Central memory CD4-positive, alpha-beta T cell (primary cell): ENCODE measurements around the gene NR4A1.
A peak's percentile ranks its signal among the peaks of the same experiment; 100 is the strongest.
"Not testable (repeated sequence)": the region's sequence is repeated elsewhere in the genome, so short reads cannot be mapped to it uniquely, and the experiment has no call there.

Experiments used
- DNase-seq: peaks from one replicate; pipeline ENCODE4 v3.0.0; 2022

Gene NR4A1

DNA sequence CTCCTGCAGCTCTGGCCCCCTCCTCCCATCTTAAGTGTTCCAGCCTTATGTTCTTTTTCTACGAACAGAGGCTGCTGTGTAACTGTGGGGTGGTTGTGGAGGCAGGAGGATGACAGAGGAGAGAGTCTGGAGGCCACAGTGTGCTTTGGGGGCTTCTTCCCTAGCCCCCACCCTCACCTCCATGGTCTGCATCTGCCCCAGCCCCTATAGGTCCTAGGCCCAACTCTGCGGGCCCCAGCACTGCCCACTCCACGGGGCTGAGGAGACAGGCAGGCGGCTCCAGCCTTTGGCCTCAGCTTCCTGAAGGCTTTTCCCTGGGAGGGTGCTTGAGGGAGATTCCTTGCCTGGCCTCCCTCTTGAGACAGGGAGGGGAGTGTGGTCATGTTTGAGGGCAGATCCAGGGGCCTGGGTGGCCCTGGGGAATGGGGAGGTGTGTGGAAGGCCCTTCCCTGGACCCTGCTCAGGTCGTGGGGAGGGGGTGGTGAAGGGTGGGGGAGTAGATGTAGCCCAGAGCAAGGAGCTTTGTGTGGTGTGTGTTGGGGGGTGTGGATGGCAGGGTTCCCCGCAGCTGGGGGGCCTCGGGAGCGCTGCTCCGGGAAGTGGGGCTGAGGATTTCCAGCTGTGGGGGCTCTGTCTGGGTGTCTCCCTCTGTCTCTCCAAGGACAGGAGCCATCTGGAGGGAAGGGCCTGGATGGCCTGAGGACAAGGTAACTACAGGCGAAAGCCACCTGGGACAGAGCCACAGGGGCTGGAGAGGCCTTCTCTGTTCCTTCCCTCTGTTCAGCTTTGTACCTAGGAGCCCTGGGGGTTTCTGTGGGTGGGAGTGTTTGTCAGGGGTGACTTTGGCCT, 29.4 kb downstream of the NR4A1 start:
- no peak for DNase-seq

DNA sequence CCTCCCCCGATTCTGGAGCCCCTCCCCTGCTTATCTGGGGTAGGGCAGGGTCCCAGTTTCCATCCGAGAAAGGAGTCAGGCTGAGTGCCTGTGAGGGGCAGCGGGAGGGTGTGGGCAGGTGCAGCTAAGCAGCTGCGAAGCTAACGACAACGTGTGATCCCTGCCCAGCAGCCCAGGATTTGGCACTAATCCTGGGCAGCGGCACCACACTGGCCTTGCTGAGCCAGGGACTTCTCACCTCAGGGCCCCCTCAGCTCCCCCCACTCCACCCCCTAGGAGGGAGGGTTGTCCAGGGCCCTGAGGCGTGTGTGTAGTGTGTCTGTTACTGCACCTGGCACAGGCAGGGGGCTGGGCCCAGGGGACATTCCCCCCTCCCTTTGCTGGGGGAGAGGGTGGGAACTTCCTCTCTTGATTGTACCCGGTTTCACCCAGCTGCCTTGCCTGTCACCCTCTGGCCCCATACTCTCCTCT, 30.1 kb downstream of the NR4A1 start:
- no peak for DNase-seq

DNA sequence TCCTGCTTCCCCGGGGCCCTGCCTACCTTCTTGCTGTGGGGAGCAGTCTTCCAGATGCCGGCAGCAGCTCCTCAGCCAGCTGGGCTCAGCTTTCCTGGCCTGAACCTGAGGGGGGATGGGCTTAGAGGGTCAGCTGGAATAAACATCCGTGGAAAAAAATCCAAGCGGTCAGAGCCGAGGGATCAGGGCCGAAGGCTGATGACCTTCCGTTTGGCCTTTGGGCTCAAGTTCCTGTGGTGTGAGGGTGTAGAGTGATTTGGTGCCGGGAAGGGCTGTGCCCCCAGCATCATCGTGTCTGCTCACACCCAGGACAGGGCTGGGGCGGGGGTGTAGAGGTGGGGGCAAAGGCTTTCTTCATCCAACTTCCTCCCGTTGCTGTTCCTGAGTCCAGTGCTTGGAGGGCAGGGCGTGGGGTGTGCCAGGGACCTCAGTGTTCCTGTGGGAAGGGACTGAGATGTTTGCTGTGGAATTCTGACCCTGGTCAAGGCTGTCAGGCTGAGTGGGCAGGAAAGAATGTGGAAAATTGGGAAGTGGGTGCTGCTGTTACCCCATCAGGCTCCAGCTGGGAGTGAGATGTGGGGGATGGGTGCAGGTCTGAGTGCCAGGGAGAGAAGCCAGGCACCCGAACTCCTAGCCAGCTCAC, 30.9 kb downstream of the NR4A1 start:
- DNase-seq = no peak

DNA sequence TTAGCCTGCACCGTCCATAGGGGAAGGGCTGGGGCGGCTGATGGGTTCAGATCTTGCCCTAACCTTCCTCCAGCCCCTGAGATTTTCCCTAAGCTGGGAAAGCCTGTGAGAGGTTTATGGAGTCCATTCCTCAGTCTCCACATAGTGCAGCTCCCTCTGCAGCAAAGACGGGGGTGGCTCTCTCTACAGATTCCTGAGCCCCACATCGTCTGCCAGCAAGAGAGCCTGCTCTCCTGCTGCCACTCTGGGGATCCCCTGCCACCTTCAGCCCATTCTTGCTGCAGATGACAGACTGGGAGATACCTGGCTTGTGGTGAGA, 31.4 kb downstream of the NR4A1 start:
- no peak for DNase-seq

DNA sequence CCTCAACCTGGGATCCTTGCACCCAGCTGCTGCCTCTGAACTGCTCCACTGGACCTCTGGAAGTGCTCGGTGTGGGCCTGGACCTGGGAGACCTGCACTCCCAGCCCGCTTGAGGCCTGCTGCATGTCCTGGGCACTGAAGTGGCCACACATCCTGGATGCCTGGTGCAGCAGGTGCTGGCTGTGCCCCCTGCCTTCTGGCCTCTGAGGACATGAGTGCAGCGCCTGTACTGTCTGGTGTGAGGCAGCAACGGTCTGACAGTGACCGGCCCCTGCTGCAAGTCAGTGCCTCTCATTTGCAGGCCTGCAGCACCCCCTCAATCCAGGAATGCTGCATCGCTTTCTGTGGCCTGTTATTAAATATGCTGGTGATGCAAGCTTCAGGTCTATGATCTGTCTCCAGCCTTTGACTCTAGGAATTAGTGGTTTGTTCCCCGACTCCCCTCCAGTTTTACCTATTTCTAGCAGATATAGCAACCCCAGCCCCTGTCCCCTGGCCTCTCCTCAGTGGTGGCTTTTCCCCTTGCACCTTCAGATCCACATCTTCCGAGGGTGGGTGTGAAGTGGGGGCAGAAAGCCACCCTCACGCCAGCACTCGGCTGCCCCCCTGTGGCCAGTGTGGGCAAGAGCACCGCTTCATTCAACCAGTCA, 31.9 kb downstream of the NR4A1 start:
- peak; percentile 54 for DNase-seq

DNA sequence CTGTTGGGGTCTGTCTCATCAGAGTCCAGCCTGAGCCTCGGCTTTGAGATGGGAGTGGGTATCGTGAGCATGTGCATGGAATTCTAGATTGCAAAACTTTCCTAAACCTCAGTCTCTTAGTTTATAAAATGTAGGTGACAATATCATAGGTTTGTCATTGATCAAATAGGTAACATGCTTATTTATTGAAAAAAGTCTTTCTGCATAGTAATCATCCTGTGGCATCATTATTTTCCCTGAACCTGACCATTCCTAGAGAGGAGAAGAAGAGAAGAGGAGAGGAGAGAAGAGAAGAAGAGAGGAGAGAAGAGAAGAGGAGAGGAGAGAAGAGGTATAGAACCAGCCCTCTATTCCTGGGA, 32.4 kb downstream of the NR4A1 start:
- no peak for DNase-seq

DNA sequence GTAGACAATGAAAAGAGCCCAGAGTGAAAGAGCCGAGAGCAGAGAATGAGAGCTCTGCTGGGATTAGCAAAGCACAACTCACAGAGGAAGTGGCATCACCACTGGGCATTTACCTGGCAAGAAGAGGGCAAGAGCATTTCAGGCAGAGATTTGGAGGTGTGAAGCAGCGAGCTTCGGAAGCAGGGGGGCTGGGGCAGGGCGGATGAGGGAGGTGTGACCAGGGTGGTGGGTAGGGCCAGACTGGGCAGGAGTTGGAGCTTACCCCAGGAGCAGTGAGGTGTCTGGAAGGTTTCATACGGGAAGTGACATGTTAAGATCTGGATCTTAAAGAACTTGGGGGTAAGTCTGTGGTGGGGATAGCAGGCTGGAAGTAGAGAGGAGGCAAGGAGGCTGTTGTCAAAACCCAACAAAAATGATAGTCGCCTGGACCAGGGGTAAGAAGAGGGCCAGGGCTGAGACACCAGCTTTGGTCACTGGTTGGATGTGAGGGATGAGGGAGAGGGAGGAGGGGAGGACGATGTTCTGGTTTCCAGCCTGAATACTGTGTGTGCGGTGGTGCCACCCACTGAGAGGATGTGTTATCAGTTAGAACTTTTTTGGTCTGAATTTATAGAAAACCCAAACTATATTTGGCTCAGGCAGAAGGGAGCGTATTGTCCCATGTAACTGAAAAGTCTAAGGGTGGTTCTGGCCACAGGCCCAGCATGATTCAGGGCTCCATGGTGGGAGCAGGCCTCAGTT, 33.4 kb downstream of the NR4A1 start:
- DNase-seq = no peak

DNA sequence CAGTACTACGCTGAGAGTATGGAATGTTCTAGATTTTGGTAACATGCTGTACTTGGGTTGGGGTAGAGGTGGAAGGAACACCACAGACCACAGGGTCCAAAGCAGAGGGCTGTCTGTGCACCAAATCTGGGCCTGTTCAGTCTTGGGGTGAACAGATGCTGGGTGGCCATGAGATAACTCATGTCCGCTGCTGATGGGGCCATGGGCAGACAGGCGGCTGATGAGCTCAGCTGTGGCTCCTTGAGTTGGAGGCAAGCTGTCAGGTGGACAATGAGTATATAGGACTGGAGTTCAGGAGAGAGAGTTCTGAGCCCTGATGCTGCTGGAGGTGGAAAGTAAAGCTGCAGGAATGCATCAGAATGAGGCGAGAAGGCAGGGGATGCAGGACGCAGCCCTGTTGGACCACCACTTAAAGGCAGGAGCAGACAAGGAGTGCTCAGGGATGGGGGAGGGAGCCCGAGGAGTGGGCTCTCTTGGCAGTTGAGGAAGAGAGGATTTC, 34.5 kb downstream of the NR4A1 start:
- no peak for DNase-seq

DNA sequence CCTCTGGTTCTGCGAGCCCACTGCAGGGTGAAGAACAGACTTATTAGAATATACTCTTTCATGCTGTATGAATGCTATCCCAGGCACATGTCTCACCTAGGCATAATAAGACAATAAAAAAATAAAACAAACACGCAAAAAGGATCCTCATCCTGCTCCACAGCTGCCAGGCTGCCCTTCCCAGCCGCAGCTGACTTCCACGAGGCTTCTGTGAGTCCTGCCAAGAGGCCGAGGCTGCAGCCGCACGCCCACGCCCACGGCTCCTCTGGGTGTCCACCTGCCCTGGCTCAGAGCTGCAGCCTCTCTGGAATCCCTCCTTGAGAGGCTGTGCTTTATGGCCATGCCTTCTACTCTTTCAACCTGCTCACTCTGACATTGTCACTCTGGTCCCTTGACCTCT, 35.1 kb downstream of the NR4A1 start:
- no peak for DNase-seq

DNA sequence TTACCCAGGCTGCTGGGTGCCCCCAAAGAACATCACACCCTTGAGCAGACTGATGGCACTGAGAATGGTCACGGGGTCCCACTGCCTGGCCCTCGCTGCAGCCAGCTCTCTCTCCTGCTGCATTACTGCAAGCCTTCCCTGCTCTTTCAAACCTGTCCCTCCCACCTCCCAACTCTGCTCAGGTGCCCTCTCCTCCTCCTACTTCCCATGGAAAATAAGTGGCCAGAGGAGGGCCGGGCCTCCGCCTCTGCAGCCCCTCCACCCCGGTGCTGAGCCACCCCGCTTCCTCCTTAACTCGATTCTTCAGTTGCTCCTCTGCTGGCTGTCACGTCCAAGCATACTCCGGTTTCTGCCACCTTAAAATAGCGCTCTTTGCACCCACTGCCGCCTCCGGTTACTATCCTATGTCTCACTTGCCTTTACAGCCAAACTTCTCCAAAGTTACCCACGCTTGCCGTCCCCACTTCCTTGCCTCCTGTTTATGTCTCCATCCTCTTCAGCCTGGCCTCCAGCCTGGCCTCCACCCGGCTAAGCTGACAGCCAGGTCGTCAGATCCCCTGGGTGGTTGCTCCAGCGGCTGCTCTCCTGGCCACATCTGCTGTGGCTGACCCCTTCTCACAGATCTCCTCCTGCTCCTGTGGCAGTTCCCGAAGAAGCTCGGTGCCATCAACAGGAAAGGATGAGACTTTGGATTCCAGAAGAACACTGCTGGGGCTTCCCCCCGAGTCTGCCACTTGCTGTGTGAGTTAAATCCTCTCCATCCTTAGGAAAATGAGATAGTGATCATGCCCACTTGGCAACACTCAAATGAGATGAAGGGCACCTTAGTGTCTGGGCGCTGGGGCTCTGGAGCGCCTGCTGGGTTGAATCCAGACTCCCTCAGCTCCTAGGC, 35.9 kb downstream of the NR4A1 start:
- DNase-seq = no peak

DNA sequence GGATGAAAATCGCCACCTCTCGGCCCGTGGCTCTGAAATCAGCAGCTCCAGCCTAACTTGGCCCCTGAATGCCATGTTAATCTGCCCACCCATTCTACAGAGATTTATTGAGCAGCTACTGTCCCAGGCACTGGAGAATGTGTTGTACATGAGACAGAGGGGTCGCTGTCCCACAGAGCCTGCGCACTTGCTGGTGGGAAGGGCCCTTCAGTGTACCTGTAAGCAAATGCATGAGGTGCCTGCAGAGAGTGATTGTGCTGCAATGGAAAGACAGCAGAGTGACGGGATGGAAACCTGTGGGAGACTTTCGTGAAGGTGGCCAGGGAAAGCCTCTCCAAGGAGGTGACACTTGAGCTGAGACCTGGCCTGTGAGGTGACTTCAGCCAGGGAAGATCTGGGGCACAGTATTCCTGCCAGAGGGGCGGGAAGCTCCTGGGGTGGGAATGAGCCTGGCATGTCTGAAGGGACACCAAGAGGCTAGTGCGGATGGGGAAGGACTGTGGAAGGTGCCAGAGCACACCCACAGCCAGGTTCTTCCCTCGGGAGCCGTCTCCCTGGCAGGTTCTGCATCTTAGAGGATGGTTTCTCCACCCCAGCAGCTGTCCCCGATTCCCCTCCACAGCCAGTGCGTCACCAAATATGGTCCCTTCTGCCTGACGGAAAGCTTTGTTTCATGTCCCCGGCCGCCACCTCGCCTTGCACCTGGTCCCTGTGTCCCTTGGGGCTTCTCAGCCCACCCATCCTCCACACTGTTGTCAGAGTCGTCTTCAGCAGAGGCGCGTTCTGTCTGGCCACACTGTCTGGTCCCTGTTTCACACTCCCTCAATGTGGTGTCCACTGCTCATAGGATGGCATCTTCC, 36.9 kb downstream of the NR4A1 start:
- DNase-seq = no peak

DNA sequence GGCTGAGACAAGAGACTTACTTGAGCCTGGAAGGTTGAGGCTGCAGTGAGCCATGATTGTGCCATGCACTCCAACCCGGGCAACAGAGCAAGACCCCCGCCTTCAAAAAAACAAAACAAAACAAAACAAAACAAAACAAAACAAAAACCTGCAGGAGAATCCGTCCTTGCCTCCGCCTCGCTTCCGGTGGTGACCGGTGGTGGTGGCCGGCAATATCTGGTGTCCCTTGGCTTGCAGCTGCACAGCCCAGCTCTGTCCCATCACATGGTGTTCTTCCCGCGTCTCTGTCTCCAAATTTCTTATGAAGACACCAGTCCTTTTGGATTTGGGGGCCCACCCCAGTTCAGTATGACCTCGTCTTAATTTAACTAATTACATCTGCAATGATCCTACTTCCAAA, 38.2 kb downstream of the NR4A1 start:
- no peak for DNase-seq

DNA sequence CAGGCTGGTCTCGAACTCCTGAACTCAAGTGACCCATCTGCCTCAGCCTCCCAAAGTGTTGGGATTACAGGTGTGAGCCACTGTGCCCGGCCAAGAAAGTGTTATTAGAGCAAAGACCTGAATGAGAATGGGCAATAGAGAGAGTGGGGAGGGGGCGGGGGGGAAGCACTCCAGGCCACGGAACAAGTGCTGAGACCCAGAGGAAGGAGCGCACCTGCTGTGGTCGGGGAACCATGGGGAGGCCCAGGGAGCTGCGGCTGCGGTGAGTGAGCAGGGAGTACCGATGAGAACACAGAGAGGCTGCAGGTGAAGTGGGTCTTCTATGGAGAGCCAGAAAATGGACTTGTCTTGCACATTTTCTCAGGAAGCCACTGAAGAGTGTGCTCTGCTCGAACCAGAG, 39.0 kb downstream of the NR4A1 start:
- no peak for DNase-seq

DNA sequence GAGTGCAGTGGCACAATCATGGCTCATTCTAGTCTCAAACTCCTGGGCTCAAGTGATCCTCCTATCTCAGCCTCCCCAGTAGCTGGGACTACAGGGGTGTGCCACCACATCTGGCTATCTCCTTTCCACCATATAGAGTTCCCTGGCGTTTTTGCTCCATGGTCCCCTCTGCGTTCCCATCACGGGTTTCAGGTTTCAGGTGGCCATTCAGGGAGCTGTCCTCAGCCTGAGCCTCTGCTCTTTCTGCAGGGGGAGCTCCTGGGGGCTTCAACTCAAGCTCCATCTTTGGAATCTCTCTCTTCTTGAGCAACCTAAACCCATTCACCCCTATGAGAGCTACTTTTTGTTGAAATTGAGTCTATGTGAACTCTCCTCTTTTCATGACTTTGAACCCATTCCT, 39.8 kb downstream of the NR4A1 start:
- DNase-seq = no peak

DNA sequence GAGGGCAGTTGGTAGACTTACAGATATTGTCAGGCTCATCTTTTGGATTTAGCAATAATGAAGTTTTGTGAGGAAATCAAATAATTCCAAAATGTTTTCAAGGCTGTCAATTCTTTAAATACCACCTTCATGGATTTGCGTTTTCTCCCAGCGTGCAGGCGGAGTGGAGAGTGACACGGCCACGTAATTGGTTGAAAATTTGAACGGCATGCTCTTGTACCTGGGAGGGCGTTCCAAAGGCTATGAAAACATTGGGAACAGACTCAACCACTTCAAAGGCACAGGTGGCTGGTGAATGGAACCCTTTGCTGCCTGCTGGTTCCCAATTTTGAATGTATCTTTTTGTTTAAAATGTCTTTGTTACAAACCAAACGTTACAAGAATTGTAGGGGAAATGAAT, 40.6 kb downstream of the NR4A1 start:
- DNase-seq = no peak

DNA sequence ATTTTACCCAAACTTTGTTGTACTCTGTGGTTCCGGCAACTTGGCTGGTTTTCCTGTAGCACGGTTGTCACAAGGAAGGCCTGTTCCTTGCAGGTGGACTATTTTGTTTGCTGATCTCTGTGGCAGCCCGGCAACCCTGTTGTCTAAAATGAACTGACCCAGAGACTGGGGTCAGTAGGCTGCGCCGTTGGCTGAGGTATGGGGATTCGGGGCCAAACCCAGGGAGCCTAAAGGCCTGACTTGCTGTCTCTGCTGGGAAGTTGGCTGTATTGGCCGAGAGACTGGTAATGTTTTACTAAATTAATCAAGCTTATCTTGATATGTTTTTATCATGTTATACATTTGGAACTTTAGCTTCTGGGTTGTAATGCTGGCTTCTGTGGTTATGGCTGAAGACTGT, 42.1 kb downstream of the NR4A1 start:
- DNase-seq = no peak

DNA sequence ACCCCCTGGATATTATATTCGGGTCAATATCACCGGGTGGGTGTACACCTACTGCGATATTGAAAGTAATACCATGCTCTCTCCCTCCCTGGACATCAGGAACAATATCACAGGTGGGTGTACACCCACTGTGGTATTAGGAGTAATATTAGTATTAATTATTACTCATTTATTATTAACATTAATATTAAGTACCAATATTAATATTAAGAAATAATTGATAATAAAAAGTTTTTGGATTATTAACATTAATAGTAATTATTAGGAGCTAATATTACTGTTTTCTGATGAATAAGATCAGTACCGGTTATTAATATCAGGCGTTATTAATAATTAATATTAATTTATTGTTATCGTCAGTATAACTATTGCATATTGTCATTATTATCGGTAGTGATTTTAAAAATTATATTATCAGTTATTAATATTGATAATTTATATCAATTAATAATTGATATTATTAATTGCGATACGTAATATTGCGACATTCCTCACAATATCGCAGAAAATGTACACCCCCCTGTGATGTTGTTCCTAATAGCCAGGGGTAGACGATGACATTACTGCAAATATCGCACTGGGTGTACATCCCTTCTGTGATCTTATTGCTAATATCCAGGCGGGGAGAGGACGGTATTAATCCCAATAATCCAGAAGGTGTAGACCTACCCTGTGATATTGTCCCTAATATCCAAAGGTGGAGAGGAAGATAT, 45.2 kb downstream of the NR4A1 start:
- DNase-seq = no peak

DNA sequence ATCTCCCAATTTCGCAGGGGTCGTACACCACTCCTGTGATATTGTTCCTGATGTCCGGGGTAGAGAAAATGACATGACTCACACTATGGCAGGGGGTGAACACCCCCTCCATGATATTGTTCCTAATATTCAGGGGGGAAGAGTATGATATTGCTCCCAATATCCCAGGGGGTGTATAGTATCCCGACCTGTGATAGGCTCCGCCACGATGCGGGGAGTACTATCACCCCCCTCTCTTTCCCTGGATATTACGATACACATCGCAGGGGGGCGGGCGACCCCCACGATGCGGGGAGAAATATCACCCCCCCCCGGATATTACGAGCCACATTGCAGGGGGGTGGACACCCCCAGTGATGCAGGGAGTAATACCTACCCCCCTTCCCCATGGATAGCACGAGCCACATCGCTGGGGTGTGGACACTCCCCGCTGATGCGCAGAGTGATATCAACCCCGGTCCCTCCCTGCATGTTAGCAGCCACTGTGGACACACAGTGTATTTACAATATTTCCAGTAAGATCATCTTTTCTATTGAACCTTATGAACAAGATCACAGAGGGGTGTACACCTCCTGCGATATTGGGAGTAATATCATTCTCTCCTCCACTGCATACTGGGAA, 45.9 kb downstream of the NR4A1 start:
- DNase-seq = no peak

DNA sequence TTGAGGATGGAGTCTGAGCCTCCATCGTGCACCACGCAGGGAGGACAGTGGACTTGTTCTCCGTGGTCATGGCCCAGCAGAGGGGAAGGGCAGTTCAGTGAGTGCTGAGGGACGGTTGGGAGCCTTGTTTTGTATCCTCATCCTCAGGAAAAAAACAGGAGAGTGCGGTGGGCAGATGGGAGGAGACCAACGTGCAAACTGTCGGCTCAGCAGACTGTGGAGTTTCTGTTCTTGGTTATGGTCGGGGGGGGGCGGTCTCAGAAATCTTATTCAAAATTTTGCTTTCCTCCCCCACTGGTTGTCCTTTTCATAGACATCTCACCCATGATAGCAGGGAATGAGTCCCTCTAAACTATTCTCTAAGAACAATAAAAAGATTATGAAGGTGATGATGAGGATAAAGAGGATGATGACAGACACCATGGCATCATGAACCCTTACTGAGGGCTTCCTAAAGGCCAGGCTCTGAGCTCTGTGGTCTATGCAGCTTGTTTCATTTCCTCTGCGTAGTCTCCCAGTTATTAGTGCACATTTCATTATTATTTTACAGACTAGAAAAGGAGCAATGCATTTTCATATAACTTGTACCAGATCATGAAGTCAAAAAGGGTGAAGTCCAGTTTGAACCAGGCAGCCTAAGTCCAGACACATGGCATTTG, 53.3 kb downstream of the NR4A1 start:
- not testable (repeated sequence) for DNase-seq
